ENCODE results near the gene MRPL28. TPM values are rescaled to one million over a fixed set of nuclear protein-coding genes. Genes with fewer than 3 reads are reported as not detected.
"Not testable (repeated sequence)": the region's sequence is repeated elsewhere in the genome, so short reads cannot be mapped to it uniquely, and the experiment has no call there.

Gene MRPL28
- total RNA-seq, 2 experiments from 2014 or later, result 89.0 to 90.7 TPM

DNA sequence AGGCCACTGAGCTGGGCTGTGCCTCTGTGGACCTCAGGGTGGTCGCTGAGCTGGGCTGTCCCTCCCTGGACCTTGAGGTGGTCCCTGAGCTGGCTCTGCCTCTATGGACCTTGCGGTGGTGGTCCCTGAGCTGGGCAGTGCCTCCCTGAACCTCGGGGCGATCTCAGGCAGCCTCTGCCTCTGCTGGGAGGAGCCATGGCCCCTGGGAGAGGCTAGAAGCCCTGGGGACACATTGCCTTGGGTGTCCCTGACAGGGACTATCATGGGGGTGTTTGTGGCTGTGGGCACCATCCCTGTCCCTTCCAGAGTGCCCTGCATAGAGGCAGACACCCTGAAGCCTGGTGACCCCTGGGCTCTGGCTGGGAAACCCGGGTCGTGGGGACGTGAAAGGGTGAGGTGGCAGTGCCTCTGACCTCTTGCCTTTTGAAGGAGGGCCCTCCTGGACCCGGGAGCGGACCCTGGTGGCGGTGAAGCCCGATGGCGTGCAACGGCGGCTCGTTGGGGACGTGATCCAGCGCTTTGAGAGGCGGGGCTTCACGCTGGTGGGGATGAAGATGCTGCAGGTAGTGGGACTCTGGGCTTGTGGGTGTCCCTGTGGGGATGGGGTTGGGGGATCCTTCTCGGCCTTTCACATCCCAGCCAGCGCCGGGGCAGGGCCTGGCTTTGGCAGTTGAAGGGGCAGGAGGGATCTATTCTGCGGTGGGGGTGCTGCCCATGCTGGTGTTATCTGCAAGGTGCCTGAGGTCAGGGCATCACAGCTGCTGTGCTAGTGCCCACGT, 28.4 kb upstream of the MRPL28 start:
- Mint-ChIP-seq H3K36me3 (no peaks in the 10 kb centered on the region), H3K27ac (no peak overlapping the region), H3K4me3 (no peak overlapping the region), H3K27me3 (peaks cover 17% of the 10 kb centered on the region), H3K4me1 (peaks cover 14% of the 10 kb centered on the region), H3K9me3 (ENCODE audit: low read depth) (no peaks in the 10 kb centered on the region)
- DNase-seq (no peak), ATAC-seq (no peak)
- CTCF ChIA-PET, result no interaction called here

DNA sequence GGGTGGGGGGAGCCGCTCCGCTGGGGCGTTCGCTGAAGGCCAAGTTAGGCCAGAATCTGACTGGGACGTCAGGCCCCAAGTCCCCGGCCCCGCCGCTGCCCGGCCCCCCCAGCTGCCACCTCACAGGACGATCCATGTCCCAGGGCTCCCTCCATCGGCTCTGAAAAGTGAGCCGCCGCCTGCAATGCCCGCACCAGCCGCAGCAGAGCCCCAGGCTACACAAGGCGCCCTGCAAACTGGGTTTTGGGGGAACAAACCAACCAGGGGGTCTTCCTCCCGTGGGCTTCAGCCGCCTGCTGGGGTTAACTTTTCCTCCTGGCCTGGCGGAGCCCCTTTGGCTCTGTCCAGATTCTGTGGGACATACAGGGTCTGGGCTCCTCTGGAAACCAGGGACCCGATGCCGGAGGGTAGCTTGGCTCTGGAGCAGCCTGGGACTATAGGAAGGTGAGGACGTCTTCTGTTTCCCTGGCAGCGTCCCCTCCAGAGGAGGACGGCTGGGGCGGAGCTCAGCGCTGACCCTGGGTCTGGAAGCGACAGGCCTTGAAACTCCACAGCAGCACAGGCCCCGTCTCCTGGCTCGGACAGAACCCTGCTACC, 27.5 kb upstream of the MRPL28 start:
- CTCF ChIA-PET, result no interaction called here
- DNase-seq, result no peak

DNA sequence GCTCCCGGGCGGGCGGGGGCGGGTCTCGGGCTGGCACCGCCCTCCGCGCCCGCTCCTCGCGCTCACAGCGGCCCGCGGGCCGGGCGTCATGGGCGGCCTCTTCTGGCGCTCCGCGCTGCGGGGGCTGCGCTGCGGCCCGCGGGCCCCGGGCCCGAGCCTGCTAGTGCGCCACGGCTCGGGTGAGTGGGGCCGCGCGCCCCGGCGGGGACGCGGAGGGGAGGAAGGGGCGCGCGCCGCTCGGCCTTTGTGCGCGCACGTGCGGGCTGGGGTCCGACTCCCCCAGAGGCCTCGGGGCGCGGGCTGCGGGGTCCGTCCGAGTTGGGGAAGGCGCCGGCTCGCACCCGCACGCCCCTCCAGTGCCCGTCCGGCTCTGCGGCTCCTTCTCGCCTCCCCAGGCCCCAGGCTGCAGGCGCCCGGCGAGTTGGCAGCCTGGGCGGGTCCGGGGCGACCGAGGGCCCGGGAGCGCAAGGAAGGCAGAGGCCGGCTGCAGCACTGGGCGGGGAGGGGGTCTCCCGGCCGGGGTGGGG, 26.9 kb upstream of the MRPL28 start, which contains the start of gene NME4:
NME4 (plus strand) TSS at position 65 of the 527 bp plus-strand sequence; CDS start at position 89, 24 bp downstream.
- Mint-ChIP-seq H3K27me3 (peaks cover 17% of the 10 kb centered on the region), H3K4me3 (peak within 1 kb of the TSS; percentile 71), H3K4me1 (peaks cover 21% of the 10 kb centered on the region), H3K27ac (no peak within 1 kb of the TSS), H3K36me3 (peaks cover under 1% of the 10 kb centered on the region), H3K9me3 (ENCODE audit: low read depth) (no peaks in the 10 kb centered on the region)
- ATAC-seq, result no peak
- CTCF ChIA-PET, result no interaction called here
- DNase-seq, result no peak

More for the DNA sequence above, 27.5 kb upstream of the MRPL28 start:
- no peak for ATAC-seq
- peaks cover 17% of the 10 kb centered on the region for H3K27me3 Mint-ChIP-seq
- no peaks in the 10 kb centered on the region for H3K36me3 Mint-ChIP-seq
- peaks cover 14% of the 10 kb centered on the region for H3K4me1 Mint-ChIP-seq
- H3K9me3 Mint-ChIP-seq (ENCODE audit: low read depth), result no peaks in the 10 kb centered on the region
- H3K27ac Mint-ChIP-seq, result no peak overlapping the region
- peak overlapping the region; percentile 1 for H3K4me3 Mint-ChIP-seq

DNA sequence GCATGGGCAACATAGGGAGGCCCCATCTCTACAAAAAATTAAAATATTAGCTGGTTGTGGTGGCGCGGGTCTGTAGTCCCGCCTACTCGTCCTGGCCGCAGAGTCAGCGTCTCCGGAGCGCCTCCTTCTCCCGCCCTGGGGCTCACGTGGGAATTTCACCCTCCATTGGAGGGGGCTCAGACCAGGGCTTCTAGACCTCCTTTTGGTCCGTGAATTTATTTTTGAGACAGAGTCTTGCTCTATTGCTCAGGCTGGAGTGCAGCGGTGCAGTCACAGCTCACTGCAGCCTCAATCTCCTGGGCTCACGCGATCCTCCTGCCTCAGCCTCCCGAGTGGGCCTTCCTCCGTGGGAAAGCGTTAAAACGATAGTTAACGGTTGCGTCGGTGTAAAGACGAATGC, 26.3 kb upstream of the MRPL28 start:
- Mint-ChIP-seq H3K9me3 (ENCODE audit: low read depth) (no peaks in the 10 kb centered on the region), H3K27ac (no peak overlapping the region), H3K27me3 (peaks cover 17% of the 10 kb centered on the region), H3K36me3 (peaks cover 4% of the 10 kb centered on the region), H3K4me3 (peak overlapping the region; percentile 71), H3K4me1 (peaks cover 27% of the 10 kb centered on the region)
- DNase-seq (no peak), ATAC-seq (no peak)
- CTCF ChIA-PET, result no interaction called here

DNA sequence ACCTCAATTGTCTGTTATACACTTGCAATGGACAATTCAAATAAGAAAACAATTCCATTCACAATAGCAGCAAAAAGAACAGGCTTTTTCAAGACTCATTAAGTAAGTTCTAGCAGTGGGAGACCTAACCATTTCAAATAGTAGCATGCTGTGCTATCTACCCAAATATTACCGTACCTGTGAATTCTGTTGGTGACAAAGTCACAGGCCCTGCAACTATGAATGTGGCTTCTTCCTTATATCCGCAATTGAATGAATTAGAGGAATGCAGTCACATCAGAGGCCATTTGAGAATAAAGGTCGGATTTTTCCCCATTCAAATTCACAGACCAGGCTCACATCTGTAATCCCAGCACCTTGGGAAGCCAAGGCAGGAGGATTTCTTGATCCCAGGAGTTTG, 25.9 kb upstream of the MRPL28 start:
- no peak overlapping the region for H3K27ac Mint-ChIP-seq
- H3K4me3 Mint-ChIP-seq, result peak overlapping the region; percentile 16
- peaks cover 27% of the 10 kb centered on the region for H3K4me1 Mint-ChIP-seq
- H3K9me3 Mint-ChIP-seq (ENCODE audit: low read depth), result no peaks in the 10 kb centered on the region
- no peak for ATAC-seq
- H3K27me3 Mint-ChIP-seq, result peaks cover 17% of the 10 kb centered on the region
- CTCF ChIA-PET, result no interaction called here
- H3K36me3 Mint-ChIP-seq, result peaks cover 4% of the 10 kb centered on the region
- DNase-seq, result no peak

DNA sequence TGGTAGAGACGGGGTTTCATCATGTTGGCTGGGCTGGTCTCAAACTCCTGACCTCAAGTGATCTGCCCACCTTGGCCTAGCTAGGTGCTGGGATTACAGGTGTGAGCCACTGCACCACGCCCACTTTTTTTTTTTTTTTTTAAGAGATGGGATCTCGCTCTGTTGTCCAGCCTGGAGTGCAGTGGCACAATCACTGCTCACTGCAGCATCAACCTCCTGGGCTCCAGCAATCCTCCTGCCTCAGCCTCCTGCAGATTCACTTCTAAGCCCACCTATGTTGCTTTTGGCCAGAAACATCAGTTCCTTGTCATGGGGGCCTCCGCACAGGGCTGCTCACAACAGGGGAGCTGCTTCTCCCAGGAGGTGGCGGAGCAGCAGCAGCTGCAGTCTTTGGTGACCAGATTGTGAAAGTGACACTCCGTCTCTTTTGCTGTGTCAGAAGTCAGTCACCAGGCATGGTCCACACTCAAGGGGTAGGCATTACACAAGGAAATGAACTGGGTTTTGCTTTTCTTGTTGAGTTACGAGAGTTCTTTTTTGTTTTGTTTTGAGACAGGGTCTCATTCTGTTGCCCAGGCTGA, 22.2 kb upstream of the MRPL28 start:
- CTCF ChIA-PET, result interaction anchor here (0.7 to 2.2 kb wide), 5 partner anchors 9 to 1327 kb away, joined by 3 to 10 read pairs (median 4); partner anchors contain the start of genes DECR2 and RAB11FIP3
- Mint-ChIP-seq H3K27ac (no peak overlapping the region), H3K36me3 (peaks cover 6% of the 10 kb centered on the region), H3K4me3 (no peak overlapping the region), H3K9me3 (ENCODE audit: low read depth) (peaks cover 2% of the 10 kb centered on the region), H3K27me3 (peaks cover 10% of the 10 kb centered on the region), H3K4me1 (peaks cover 23% of the 10 kb centered on the region)
- DNase-seq (no peak), ATAC-seq (no peak)

DNA sequence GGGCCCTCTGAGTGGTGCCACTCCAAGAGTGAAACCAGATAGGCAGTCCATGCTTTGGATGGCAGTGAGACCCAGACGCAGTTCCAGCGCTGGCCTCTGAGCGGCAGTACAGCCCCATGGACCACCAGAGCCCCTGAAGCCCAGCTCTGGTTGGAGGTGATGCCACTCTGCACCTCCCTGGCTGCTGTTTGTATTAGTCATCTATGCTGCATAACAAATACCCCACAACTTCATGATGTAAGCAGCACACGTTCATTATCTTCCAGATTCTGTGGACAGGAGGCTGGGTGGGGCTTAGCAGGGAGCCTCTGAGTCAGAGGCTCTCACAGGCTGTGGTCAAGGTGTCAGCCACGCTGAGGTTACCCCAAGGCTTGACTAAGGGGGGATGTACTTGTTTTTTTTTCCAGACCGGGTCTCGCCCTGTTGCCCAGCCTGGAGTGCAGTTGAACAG, 21.6 kb upstream of the MRPL28 start:
- CTCF ChIA-PET, result interaction anchor here (0.7 to 2.2 kb wide), 4 partner anchors 10 to 1328 kb away, joined by 3 to 10 read pairs (median 4); partner anchors contain the start of genes DECR2 and RAB11FIP3
- H3K9me3 Mint-ChIP-seq (ENCODE audit: low read depth), result peaks cover 2% of the 10 kb centered on the region
- peaks cover 10% of the 10 kb centered on the region for H3K27me3 Mint-ChIP-seq
- H3K36me3 Mint-ChIP-seq, result peaks cover 6% of the 10 kb centered on the region
- peak; percentile 95 for ATAC-seq
- peaks cover 23% of the 10 kb centered on the region for H3K4me1 Mint-ChIP-seq
- peak overlapping the region; percentile 68 for H3K27ac Mint-ChIP-seq
- no peak overlapping the region for H3K4me3 Mint-ChIP-seq
- peak; percentile 89 for DNase-seq

DNA sequence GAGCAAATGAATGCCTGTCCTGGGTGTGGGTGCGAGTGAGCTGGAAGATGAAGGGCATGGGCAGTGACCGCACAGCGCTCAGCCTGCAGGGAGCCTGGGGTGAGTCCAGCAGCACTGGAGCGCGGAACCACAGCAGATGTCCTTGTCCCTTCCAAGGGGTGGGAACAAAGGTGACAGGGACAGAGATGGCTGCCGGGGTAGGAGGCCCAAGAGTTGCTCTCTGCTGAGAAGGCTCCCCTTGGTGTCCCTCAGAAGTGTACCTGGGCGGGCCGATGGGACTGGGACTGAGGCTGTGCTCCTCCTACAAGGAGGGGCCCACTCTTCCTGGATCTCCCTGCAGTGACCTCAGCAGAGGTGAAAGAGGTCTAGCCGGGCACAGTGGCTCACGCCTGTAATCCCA, 19.0 kb upstream of the MRPL28 start:
- no peak for ATAC-seq
- Mint-ChIP-seq H3K4me3 (no peak overlapping the region), H3K4me1 (peaks cover 18% of the 10 kb centered on the region), H3K9me3 (ENCODE audit: low read depth) (peaks cover 2% of the 10 kb centered on the region), H3K36me3 (peaks cover 6% of the 10 kb centered on the region), H3K27ac (no peak overlapping the region), H3K27me3 (no peaks in the 10 kb centered on the region)
- DNase-seq, result no peak
- CTCF ChIA-PET, result no interaction called here

DNA sequence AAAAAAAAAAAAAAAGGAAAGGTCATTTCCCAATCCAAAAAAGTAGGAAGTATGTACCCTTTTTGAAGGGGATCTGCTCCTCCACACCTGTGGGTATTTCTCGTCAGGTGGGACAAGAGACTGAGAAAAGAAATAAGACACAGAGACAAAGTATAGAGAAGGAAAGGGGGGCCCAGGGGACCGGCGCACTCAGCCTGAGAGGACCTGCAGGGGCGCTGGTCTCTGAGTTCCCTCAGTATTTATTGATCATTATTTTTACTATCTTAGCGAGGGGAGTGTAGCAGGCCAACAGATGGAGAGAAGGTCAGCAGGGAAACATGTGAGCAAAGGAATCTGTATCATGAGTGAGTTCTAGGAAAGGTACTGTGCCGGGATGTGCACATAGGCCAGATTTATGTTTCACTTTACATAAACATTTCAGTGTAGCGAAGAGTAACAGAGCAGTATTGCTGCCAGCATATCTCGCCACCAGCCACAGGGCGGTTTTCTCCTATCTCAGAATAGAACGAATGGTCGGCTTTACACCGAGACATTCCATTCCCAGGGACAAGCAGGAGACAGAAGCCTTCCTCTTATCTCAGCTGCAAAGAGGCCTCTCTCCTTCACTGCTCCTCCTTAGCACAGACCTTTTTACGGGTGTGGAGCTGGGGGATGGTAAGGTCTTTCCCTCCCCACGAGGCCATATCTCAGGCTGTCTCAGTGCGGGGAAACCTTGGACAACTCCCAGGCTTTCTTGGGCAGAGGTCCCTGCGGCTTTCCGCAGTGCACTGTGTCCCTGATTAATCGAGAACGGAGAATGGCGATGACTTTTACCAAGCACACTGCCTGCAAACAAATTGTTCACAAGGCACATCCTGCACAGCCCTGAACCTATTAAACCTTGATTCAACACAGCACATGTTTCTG, 17.7 kb upstream of the MRPL28 start:
- H3K4me1 Mint-ChIP-seq, result peaks cover 25% of the 10 kb centered on the region
- H3K27ac Mint-ChIP-seq; CTCF ChIA-PET; H3K9me3 Mint-ChIP-seq (ENCODE audit: low read depth); H3K36me3 Mint-ChIP-seq; H3K4me3 Mint-ChIP-seq; H3K27me3 Mint-ChIP-seq; DNase-seq; ATAC-seq: not testable (repeated sequence)

DNA sequence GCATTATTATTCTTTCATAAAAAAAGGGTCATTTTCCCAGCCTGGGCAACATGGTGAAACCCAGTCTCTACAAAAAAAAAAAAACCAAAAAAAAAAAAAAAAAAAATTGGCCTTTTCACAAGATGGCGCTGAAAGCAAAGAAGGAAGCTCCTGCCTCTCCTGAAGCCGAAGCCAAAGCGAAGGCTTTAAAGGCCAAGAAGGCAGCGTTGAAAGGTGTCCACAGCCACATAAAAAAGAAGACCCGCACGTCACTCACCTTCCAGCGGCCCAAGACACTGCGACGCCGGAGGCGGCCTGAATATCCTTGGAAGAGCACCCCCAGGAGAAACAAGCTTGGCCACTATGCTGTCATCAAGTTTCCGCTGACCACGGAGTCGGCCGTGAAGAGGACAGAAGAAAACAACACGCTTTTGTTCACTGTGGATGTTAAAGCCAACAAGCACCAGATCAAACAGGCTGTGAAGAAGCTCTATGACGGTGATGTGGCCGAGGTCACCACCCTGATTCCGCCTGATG, 16.4 kb upstream of the MRPL28 start:
- Mint-ChIP-seq H3K9me3 (ENCODE audit: low read depth) (peaks cover 2% of the 10 kb centered on the region), H3K4me1 (peaks cover 19% of the 10 kb centered on the region), H3K27ac (no peak overlapping the region), H3K27me3 (peaks cover 5% of the 10 kb centered on the region), H3K4me3 (no peak overlapping the region), H3K36me3 (peaks cover 2% of the 10 kb centered on the region)
- CTCF ChIA-PET, result interaction anchor here (0.7 to 1.3 kb wide), 3 partner anchors 8 to 22 kb away, joined by 3 to 4 read pairs (median 3); no protein-coding TSS in a partner anchor
- no peak for ATAC-seq
- no peak for DNase-seq

DNA sequence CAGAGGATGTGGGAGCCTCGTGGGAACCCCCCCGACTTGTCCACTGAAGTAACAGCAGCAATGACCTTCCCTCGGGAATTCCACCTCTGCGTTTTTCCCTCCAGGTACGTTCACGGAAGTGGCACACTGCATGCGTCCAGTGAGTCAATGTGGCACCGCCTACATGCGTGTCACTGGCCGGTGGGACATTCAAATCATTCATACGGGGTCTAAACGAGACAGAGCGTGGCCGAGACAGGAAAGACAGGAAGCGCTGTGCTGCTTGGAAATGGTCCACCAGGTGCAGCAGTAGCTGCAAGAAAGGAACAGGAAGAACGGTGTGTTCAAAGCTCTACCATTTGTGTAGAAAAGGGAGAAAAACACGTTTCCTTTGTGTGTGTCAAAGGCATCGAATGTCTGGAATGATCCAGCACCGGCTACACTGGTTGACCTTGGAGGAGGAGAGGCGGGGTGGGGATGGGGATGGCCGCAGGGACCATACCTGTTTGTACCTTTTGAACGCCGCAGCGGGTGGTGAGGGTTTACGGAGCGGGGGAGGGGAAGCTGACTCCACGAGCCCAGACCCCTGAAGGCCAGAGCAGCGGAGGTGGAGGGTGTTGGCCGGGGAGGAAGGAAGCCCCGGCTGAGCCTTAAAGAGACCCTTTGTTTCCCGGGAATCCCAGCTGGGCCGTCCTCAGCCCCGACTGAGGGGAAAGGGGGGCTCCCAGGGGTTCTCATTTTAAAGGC, 13.2 kb upstream of the MRPL28 start:
- DNase-seq (peak; percentile 74), ATAC-seq (peak; percentile 31)
- Mint-ChIP-seq H3K4me1 (peaks cover 20% of the 10 kb centered on the region), H3K27ac (peak overlapping the region; percentile 38), H3K36me3 (no peaks in the 10 kb centered on the region), H3K9me3 (ENCODE audit: low read depth) (no peaks in the 10 kb centered on the region), H3K27me3 (peaks cover 5% of the 10 kb centered on the region), H3K4me3 (peak overlapping the region; percentile 61)
- CTCF ChIA-PET, result interaction anchor here (1.3 kb wide), 1 partner anchor 18 kb away, joined by 3 read pairs; the partner anchor contains the start of gene DECR2

All from activated CD8-positive, alpha-beta memory T cell treated with anti-CD3 and anti-CD28 coated beads, Interleukin-2, amount 10 ng/mL, durations not matched to agents 7 days and 5 days (primary cell).